ENCODE results near the gene ACSL4.
"Not testable (repeated sequence)": the region's sequence is repeated elsewhere in the genome, so short reads cannot be mapped to it uniquely, and the experiment has no call there.

The ACSL4 gene

DNA sequence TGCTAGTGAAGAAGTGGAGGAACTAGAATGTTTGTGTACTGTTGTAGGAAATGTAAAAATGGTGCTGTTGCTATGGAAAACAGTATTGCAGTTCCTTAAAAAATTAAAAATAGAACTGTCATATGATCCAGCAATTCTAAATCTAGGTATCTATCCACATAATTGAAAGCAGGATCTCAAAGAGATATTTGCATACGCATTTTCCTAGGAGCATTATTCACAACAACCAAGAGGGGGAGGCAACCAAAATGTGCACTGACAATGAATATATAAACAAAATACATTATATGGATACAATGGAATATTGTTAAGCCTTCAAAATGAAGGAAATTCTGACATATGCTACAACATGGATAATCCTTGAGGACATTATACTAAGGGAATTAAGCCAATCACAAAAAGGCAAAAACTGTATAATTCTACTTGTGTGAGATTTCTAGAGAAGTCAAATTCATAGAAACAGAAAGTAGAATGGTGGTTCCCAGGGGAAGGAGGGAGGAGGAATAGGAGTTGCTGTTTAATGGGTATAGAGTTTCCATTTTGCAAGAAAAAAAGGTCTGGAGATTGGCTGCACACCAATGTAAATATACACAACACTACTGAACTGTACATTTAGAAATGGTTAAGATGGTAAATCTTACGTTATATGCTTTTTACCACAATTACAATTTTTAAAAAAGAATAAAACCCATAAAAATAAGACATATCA, 72.5 kb downstream of the ACSL4 start:
- no peak for DNase-seq

DNA sequence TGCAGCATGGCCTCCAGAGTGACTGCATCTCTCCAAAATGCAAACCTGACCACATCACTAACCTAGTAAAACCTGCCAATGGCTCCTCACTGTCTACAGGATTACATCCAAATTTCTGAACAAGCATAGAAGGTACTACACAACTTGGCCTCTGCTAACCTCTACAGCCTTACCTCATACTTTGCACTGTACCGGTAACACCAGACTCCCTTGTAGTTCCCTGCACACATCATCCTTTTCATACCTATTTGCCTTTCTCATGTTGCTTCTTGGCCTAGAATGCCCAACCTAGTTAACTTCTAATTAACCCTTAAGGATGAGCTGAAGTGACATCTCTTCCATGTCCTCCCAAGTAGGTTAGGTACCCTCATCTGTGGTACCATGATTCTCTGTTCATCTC, 74.7 kb downstream of the ACSL4 start:
- no peak for DNase-seq

DNA sequence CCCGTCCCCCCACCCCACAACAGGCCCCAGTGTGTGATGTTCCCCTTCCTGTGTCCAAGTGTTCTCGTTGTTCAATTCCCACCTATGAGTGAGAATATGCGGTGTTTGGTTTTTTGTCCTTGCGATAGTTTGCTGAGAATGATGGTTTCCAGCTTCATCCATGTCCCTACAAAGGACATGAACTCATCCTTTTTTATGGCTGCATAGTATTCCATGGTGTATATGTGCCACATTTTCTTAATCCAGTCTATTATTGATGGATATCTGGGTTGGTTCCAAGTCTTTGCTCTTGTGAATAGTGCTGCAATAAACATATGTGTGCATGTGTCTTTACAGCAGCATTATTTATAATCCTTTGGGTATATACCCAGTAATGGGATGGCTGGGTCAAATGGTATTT, 75.7 kb downstream of the ACSL4 start:
- not testable (repeated sequence) for DNase-seq

DNA sequence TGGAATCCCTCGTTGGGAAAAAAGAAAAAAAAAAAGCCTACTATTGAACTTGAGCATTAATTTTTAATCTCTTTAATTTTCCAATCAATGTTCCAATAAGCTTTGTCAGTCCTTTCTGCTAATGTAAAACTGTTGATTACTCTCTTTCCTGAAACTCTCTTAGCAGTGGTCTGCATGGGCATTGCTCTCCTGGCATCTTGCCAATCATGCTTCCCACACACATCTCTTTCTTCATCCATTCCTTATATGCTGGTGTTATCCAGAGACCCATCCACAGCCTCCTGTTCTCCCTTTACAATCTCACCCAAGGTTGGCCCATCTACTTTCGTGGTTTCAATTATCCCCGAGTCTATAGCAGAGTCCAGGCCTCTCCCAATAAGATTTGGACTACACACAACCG, 76.3 kb downstream of the ACSL4 start:
- DNase-seq: no peak

DNA sequence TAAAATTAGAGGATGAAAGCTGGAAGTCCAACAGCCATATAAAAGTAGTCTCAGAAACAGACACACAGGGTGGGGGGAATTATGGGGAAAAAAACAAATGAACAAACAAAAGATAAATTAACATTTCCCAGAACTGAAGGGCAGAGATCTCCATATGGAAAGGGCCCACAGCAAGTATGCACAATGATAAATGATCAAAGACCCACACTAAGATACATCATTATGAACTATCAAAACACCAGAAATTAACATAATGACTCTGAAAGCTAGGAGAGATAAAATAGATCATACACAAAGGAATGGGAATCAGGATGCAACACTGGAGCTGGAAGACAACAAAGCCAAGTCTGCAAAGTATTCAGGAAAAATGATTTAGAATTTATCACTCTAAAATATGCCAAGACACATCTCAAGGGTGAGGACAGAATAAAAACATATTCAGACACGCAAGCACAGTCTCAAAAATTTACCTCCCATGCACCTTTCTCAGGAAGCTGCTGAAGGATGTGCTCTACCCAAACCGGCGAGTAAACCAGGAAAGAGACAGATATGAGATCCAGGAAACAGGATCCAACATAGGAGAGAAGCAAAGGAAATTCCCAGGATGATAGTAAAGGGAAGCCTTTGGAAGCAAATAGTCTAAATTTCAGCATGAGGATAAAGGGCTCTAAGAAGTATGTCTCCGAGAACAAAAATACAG, 77.4 kb downstream of the ACSL4 start:
- no peak for DNase-seq

DNA sequence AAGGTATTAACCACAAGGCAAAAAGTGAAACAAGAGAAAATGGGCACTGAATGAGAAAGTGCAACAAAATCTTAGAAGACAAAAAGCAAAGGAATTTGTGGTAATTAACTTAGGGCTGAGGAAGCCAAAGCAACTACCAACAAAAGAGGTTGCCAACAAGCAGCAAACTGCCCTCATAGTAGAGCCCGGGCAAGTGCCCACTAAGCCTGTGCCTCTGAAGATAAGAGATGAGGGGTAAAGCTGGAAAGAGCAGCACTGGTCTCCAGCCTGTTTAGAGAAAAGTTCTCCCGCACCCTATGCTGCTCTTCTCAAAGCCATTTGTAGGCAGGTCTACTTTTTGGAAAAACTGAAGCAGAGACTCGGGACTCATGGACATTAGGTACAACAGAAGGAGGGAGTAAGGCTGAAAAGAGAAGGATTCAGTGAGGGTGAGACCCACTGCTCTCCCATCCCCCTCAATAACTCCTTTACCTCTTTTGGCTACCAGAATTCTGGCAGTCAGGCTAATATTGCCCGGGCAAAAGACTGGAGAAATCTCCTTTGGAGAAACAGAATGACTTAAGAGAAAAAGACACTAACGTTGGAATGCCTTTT, 78.4 kb downstream of the ACSL4 start:
- DNase-seq: no peak

DNA sequence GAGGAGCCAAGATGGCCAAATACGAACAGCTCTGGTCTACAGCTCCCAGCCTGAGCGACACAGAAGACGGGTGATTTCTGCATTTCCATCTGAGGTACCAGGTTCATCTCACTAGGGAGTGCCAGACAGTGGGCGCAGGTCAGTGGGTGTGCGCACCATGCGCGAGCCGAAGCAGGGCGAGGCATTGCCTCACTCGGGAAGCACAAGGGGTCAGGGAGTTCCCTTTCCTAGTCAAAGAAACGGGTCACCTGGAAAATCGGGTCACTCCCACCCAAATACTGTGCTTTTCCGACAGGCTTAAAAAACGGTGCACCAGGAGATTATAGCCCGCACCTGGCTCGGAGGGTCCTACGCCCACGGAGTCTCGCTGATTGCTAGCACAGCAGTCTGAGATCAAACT, 88.4 kb downstream of the ACSL4 start:
- not testable (repeated sequence) for DNase-seq

DNA sequence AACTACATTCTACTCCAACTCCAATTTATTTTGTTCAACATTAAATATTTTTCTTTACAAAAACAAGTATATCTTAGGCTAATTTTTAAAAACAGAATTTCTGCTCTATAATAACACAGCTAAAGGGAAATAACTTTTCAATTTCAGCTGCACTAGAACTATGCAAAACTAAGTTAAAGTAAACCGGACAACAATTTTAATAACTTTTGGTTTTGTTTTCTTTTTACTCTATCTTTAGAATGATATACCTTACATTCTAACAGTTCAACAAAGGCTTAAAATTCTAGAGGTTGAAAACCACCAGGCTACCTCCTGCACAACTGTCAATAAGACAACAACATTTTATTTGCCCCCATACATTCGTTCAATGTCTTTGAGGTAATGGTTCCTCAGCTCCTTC, 89.4 kb downstream of the ACSL4 start:
- no peak for DNase-seq

DNA sequence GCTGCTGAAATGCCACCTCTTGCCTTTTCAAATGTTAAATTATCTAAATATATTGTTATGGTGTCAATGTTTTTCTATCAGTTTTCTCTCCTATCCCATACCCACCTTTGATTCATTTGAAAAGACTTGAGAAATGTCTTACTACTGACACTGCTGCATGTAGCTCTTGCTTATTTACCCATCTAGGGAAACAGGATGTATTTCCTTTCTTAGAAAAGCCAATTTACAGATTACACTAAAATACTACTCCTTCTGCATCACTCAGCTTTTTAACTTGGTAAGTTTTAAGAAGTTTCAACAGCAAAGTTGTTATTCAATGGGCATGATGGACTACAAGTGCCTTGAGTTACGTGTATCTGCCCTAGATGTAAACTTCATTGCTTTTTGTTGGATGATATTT, 94.9 kb downstream of the ACSL4 start:
- no peak for DNase-seq

DNA sequence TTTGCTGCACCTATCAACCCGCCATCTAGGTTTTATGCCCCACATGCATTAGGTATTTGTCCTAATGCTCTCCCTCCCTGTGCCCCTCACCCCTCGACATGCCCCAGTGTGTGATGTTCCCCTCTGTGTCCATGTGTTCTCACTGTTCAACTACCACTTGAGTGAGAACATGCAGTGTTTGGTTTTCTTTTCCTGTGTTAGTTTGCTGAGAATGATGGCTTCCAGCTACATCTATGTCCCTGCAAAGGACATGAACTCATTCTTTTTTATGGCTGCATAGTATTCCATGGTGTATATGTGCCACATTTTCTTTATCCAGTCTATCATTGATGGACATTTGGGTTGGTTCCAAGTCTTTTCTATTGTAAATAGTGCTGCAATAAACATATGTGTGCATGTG, 95.6 kb downstream of the ACSL4 start:
- not testable (repeated sequence) for DNase-seq

DNA sequence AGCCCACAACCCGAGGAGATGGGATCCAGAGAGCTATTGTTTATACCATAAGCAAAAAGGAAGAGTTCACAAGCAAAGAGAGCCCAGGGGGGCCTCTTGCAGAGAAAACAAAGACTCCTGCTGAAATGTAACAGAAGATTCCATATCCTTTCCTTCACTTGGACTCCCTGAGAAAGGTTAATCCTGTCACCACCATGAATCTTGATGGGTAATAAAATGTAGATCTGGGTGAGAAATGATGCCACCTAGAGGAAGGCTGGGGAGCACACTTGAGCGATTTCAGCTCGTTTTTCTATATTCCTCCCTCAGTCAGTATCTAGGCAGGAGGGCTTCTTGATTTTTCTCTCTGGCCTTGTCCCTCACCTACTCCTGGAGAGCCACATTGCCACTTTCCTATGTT, 97.9 kb downstream of the ACSL4 start:
- DNase-seq: no peak

DNA sequence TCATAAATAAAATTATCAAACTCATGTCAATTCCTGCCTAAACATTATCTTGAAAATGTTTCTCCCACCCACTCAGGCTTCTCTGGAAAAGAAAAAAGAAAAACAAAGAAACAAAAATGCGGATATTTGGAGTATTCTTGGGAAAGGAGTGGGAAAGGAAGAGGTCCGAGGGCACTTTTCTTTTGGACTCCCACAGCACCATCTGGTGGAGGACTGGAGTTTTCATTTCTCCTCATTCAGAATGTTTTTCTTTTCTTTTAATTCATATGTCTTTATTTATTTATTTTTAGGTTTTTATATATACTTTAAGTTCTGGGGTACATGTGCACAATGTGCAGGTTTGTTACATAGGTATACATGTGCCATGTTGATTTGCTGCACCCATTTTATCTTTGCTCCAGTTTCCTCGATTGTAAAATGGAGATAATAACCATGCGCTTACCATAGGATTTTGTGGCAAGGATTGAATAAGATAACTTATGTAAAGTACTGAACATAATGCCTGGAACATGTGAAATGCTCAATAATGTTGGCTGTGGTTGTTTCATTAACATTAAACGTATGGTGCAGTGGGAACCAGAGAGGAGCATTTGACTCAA, 100.1 kb downstream of the ACSL4 start:
- no peak for DNase-seq

DNA sequence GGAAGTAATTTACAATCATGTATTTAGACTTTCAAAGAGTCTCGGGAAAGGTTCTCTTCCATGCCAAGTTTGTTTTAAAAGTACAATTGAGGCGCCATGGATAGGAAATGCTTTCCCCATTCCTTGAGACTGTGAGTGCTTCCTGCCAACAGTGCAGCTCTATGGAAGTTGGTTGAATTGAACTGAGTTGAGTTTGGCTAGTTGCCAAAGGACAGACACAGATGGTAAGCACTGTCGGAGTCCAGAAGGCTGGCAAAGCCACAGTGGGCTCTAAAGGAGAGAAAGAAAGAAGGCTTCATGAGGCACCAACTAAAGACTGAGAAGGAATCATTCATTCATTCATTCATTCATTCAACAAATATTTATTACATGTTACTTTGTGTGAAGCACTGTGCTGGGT, 103.7 kb downstream of the ACSL4 start:
- no peak for DNase-seq

DNA sequence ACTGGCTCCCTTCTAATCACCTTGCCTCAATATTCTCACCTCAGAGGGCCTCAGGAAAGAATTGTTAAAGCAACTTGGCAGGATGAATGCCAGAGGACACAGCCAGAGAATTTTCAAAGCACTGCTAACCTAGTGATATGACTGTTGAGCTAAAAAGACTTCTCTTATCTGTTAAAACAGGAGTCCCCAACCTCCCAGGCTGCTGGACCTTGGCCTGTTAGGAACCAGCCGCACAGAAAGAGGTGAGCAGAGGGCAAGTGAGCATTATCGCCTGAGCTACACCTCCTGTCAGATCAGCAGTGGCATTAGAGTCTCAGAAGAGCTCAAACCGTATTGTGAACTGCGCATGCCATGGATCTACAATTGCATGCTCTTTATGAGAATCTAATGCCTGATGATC, 106.4 kb downstream of the ACSL4 start:
- no peak for DNase-seq

DNA sequence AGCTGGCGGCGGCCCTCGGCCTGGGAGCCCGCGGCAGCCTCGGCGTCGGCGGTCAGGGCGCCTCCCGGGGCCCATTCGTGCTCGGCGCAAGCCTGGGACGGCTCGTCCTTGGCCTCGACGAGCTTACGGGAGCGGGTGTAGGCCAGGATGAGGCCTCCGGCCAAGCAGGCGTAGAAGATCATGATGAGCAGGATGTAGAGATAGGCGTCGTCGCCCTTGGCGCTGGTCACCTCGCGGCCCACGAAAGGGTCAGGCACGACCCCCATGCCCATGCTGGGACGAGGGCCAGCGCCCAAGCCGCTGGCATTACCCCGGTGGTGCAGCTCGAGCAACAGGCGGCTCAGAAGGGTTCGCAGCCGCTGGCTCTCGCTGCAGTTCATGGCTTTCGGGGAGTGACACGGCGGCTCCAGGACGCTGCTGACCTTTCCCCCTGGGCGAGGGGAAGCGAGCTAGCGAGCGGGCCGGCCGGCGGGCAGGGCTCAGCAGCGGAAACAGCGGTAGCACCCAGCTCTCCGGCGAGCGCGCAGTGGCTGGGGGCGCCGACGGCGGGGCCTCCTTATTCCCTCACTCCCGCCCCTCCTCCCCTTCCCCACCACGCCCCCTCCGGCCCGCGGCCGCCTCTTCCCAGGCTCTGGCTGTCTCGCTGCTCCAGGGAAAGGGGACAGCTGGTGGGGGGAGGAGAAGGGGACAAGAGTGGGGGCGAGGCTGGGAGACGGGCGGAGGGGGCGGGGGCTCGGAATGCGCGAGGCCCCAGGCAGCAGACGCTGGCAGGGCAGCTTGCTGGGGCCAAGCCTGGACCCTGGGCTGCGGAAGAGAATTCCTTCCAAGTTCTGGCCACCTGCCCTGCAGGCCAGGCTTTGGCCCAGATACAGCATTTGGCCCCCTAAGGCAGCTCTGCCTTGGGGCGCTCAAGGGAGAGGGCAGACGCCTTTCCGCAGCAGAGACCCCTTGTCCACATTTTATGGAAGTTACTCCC, 108.1 kb downstream of the ACSL4 start, which contains the start of gene KCNE5:
TSS of gene KCNE5 (minus strand) at position 532 of the 976 bp plus-strand sequence. CDS start at position 380, 152 bp downstream.
- no peak for DNase-seq

DNA sequence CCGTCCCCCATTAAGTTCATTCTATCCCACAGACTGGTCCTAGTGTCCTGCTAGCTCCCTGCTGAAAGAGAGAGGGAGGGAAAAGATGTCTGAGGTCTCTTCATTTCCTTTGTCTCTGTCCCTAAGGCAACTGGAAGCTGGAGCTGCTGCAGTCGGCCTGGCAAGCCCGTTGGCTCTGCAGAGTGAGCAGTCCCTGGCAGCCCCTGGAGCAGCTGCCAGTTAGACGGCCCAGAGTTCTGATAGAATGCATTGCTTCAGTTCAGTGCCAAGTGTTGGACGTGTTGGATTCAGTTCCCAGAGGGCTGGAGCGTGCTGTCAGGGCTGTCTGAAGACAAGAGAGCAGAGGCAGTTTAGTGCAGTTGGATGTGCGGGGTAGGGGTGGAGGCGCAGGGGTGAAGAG, 109.1 kb downstream of the ACSL4 start:
- no peak for DNase-seq

DNA sequence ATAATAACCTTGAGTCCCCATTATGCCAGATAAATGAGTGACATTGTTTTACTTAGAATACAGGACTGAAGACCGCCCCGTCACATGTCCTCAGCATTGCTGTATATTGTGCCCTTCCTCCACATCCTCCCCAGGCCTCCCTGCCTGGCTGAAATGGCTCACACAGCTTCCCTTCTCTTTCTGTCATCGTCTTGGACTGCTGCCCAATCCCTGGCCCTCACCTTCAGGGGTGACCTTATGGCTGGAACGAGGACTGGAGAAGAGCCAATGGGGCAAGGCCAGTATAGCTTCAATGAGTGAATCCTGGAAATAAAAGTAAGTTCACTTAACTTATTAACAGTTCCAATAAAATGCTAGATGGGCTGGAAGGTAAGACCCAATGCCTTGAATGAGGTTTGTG, 110.8 kb downstream of the ACSL4 start:
- DNase-seq: no peak

DNA sequence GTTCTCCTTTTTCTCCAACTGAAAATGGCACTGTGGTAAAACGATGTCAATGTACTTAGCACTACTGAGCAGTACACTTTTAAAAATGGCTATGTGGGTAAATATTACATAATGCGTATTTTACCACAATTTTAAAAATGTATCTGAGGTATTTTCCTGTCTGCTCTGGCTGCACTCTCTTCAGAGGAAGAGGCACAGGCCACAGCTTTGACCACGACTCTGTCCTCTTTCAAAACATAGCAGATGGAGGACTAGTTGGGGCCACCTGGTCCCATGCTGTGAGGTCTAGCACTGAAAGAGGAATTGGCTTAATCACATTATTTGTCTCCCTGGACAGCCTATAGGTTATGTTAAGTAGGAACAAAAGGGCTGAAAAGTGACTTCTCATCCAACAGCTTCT, 113.3 kb downstream of the ACSL4 start:
- no peak for DNase-seq

DNA sequence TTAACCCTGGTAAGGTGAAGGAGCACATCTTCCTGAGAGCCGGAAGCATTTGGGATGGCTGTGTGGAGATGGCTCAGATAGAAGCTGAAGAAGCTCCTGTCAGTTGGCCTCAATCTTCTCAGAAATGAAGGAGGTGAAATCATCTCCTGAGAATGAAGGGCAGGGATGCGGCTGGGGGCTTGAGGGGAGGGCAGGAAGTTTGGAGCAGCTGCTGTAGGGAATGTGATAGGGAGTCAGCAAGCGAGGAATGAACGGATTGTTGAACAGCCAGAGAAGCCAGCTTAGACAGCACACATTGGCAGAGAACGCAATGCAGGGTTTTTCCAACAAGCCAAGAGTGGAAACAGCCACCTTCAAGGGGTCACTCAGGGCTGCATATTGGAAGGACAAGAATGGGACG, 118.1 kb downstream of the ACSL4 start:
- no peak for DNase-seq

DNA sequence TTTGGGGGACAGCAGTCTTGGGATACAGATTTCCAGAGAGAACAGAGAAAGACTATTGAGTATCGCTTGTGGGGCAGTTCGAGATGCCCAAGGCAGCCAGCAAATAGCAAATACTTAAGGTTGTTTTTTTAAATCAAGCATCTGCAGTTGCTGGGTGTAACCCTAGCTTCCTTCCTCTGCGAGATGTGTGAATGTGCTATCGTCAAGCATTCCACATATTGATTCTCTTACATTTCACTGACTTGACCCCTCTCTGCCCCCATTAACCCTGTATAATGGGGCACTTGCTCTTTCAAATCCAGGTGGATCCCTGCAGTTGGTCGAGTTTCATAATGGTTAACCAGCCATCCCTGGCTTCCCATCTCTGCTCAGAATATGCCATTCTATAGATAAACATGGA, 131.6 kb downstream of the ACSL4 start:
- DNase-seq: no peak

DNA sequence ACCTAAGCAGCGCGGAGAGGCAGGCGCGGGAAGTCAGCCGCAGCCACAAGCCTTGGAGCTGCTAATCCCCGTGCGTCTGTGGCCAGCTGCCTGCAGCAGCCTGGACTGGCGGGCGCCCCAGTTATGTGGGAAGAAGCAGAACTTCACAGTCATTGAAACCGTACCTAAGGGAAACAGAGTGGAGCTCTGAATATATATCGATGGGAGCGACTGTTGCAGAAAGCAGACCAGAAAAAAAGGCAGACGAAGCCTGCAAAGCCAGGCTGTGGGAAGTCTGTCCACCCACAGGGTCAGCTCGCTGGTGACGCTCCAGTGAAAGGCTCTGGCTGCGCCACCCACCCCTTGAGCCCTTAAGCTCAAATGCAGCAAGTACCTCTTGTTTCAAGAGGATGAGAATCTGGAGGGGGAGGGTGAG, 132.8 kb downstream of the ACSL4 start:
- no peak for DNase-seq

DNA sequence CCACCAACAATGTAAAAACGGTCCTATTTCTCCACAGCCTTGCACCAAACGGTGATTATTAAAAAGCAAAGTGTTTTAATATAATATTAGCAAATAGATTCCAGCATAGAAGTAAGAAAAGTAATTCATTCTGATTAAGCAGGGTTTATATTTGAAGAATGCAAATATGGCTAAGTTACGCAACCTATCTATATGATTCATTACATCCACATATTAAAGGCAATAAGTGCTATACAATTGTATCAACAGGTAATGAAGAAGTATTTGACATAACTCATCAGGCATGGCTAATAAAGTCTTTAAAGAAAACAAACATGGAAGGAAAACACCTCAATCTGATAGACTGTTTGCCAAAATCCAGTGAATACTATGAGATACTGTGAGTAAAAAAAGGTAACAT, 137.0 kb downstream of the ACSL4 start:
- no peak for DNase-seq
